HG03159 (cell line): Measurements from ENCODE around the gene BICD2.
A peak's percentile ranks its signal among the peaks of the same experiment; 100 is the strongest.

Experiments
- ATAC-seq: cut with Tn5 transposase; IDR thresholded peaks from one replicate; pipeline ENCODE4 v1.9.1; 2021; ENCODE audit warnings: mild to moderate bottlenecking, moderate library complexity; ENCODE audit not compliant: unreplicated experiment

BICD2 gene

GRCh38 chr9:92728831-92729734 is 35.5 kb downstream of the BICD2 start:
- peak; percentile 73 for ATAC-seq

- ATAC-seq, result no peak
Observed at GRCh38 chr9:92727716-92728700, 36.6 kb downstream of the BICD2 start.

GRCh38 chr9:92726971-92727715 is 37.5 kb downstream of the BICD2 start:
- ATAC-seq, result no peak

- no peak for ATAC-seq
Observed at GRCh38 chr9:92726348-92726747, 38.3 kb downstream of the BICD2 start.

GRCh38 chr9:92725766-92726165 is 38.9 kb downstream of the BICD2 start:
- no peak for ATAC-seq

- ATAC-seq, result no peak
Observed at GRCh38 chr9:92725266-92725545, 39.4 kb downstream of the BICD2 start.

GRCh38 chr9:92724528-92725265 is 39.9 kb downstream of the BICD2 start:
- ATAC-seq, result no peak

- ATAC-seq, result no peak
Observed at GRCh38 chr9:92723801-92724323, 40.8 kb downstream of the BICD2 start.

GRCh38 chr9:92723299-92723625 is 41.4 kb downstream of the BICD2 start:
- ATAC-seq, result no peak

GRCh38 chr9:92722386-92723298 is 42.0 kb downstream of the BICD2 start:
- no peak for ATAC-seq

- no peak for ATAC-seq
Observed at GRCh38 chr9:92721548-92721947, 43.1 kb downstream of the BICD2 start.

- ATAC-seq, result no peak
Observed at GRCh38 chr9:92720807-92721535, 43.7 kb downstream of the BICD2 start.

- no peak for ATAC-seq
Observed at GRCh38 chr9:92720209-92720765, 44.3 kb downstream of the BICD2 start.

- ATAC-seq, result no peak
Observed at GRCh38 chr9:92719028-92719647, 45.5 kb downstream of the BICD2 start.

- ATAC-seq, result no peak
Observed at GRCh38 chr9:92718086-92719001, 46.3 kb downstream of the BICD2 start.

GRCh38 chr9:92717201-92718085 is 47.2 kb downstream of the BICD2 start:
- no peak for ATAC-seq
